ENCODE measurements around the gene LORICRIN.

DNA sequence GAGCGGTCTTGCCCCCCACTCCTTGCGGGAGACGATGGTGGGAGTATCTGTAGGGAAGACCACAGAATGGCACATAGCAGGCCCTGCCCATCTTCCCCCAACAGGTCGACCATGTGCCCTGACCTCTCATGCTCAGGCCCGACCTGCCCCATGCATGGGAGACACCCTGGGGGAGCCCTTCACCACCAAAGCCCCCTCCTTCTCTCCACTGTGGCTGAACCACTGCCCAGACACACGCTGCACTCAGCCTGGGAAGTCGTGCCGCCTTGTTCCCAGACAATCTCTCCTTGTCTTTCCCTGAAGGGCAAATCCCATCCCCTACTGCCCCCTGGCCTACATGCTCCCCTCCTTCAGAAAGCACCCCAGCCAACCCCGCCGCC lies 47.7 kb downstream of the LORICRIN start:
- TF ChIP-seq, protein P1, sequence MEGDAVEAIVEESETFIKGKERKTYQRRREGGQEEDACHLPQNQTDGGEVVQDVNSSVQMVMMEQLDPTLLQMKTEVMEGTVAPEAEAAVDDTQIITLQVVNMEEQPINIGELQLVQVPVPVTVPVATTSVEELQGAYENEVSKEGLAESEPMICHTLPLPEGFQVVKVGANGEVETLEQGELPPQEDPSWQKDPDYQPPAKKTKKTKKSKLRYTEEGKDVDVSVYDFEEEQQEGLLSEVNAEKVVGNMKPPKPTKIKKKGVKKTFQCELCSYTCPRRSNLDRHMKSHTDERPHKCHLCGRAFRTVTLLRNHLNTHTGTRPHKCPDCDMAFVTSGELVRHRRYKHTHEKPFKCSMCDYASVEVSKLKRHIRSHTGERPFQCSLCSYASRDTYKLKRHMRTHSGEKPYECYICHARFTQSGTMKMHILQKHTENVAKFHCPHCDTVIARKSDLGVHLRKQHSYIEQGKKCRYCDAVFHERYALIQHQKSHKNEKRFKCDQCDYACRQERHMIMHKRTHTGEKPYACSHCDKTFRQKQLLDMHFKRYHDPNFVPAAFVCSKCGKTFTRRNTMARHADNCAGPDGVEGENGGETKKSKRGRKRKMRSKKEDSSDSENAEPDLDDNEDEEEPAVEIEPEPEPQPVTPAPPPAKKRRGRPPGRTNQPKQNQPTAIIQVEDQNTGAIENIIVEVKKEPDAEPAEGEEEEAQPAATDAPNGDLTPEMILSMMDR (IDR thresholded peaks at IDR 0.05), result no peak
- TF ChIP-seq EP300 (IDR thresholded peaks at IDR 0.05) (no peak), POLR2A (IDR thresholded peaks at IDR 0.05; ENCODE audit: low read depth) (no peak)
